Liver (tissue), 3 donors: Measurements from ENCODE around the gene DHRS9.

Experiments used
- ATF3 ChIP-seq: IDR thresholded peaks from 2 replicates; pipeline ENCODE4 v1.6.1; 2016; ENCODE audit warnings: antibody characterized with exemption
- CTCF ChIP-seq: fragments of 150-350 bp; IDR thresholded peaks from 2 replicates; pipeline ENCODE4 v1.5.1; 2017; ENCODE audit warnings: improper control_type of control experiment, low read depth, low read length; ENCODE audit not compliant: missing input control
- FOXA1 ChIP-seq: IDR thresholded peaks from 2 replicates; pipeline ENCODE4 v1.6.1; 2016; ENCODE audit warnings: antibody characterized with exemption
- FOXA2 ChIP-seq: IDR thresholded peaks from 2 replicates; pipeline ENCODE4 v1.6.1; 2016; ENCODE audit warnings: antibody characterized with exemption
- GABPA ChIP-seq, 2 donors: IDR thresholded peaks in 1 of 2; conservative IDR thresholded peaks in 1 of 2; 2 replicates each; pipeline ENCODE4 v1.6.1; 2016; ENCODE audit warnings: antibody characterized with exemption in 2 of 2, mild to moderate bottlenecking in 1 of 2, moderate library complexity in 1 of 2
- JUND ChIP-seq, 2 donors: IDR thresholded peaks; 2 replicates each; pipeline ENCODE4 v1.6.1; 2016; ENCODE audit warnings: antibody characterized with exemption in 2 of 2
- MAX ChIP-seq: IDR thresholded peaks from 2 replicates; pipeline ENCODE4 v1.6.1; 2016; ENCODE audit warnings: antibody characterized with exemption
- RAD21 ChIP-seq, 2 donors: IDR thresholded peaks; 2 replicates each; pipeline ENCODE4 v1.6.1; 2016; ENCODE audit warnings: antibody characterized with exemption in 2 of 2, mild to moderate bottlenecking in 2 of 2
- REST ChIP-seq: IDR thresholded peaks from 2 replicates; pipeline ENCODE4 v1.6.1; 2016; ENCODE audit warnings: antibody characterized with exemption, mild to moderate bottlenecking
- SP1 ChIP-seq: IDR thresholded peaks from 2 replicates; pipeline ENCODE4 v1.6.1; 2018; ENCODE audit warnings: antibody characterized with exemption, mild to moderate bottlenecking
- donor health status: healthy.
- donor health status: healthy.

- TF ChIP-seq ATF3 (no peak), CTCF (no peak), REST (no peak), FOXA1 (no peak), RAD21 (IDR thresholded peaks at IDR 0.05) (no peak), SP1 (no peak), FOXA2 (no peak), GABPA (IDR thresholded peaks at IDR 0.05 in 1 of 2, conservative IDR thresholded peaks at IDR 0.05 in 1 of 2) (no peak), JUND (IDR thresholded peaks at IDR 0.05) (no peak), MAX (no peak)
These were observed 12.2 kb downstream of the DHRS9 start for GRCh38 chr2:169081551-169081950.
